PC-3 (cell line): ENCODE data around the gene RCE1. TPM values are rescaled to one million over a fixed set of nuclear protein-coding genes. Genes with fewer than 3 reads are reported as not detected.

ENCODE experiments used
- ATAC-seq: fragments of 200-7000 bp; cut with Tn5 transposase; 2 replicates; pipeline ENCODE4 v1.9.1; 2020; ENCODE audit warnings: mild to moderate bottlenecking, moderate library complexity
- BruUV-seq: library from RNA; stranded (reverse); fragments of 400-500 nt; replicated peaks from 2 replicates; lab custom pipeline; 2021; lab: Mats Ljungman, UMichigan
- CTCF ChIA-PET: fragments of 300-600 bp; sonication (Branson Sonifier 250); formaldehyde crosslinking; loops from one replicate; lab custom pipeline; 2022; ENCODE audit warnings: antibody characterized with exemption; lab: Charles Lee
- POLR2A ChIA-PET: fragments of 300-600 bp; sonication (Branson Sonifier 250); formaldehyde crosslinking; loops from one replicate; lab custom pipeline; 2022; ENCODE audit warnings: antibody characterized with exemption; ENCODE audit not compliant: unreplicated experiment; lab: Charles Lee
- DNase-seq: peaks from one replicate; pipeline ENCODE4 v3.0.0-alpha.2; 2015
- H2AFZ ChIP-seq: fragments of 300-600 bp; sonication (generic); 2 replicates; pipeline ENCODE4 v1.6.0; 2016; ENCODE audit warnings: antibody characterized with exemption, low read length
- H3F3A ChIP-seq: fragments of 300-600 bp; sonication (generic); one replicate; pipeline ENCODE4 v1.6.0; 2017; ENCODE audit warnings: antibody characterized with exemption, low read length, control low read depth, mild to moderate bottlenecking; ENCODE audit not compliant: unreplicated experiment
- H3K27ac ChIP-seq: fragments of 300-600 bp; sonication (generic); 2 replicates; pipeline ENCODE4 v1.5.1; 2016; ENCODE audit warnings: mild to moderate bottlenecking, low read length
- H3K27me3 ChIP-seq: fragments of 300-600 bp; sonication (generic); 2 replicates; pipeline ENCODE4 v1.6.1; 2016; ENCODE audit warnings: low read length, mixed read lengths
- H3K36me3 ChIP-seq: fragments of 300-600 bp; sonication (generic); 2 replicates; pipeline ENCODE4 v1.6.1; 2016; ENCODE audit warnings: low read depth, mixed run types, low read length, mixed read lengths
- H3K4me1 ChIP-seq: fragments of 300-600 bp; sonication (generic); 2 replicates; pipeline ENCODE4 v1.5.1; 2016; ENCODE audit warnings: low read length; ENCODE audit not compliant: insufficient read depth
- H3K4me2 ChIP-seq: fragments of 300-600 bp; sonication (generic); 2 replicates; pipeline ENCODE4 v1.6.0; 2016; ENCODE audit warnings: low read length
- H3K4me3 ChIP-seq: fragments of 300-600 bp; sonication (generic); 2 replicates; pipeline ENCODE4 v1.5.1; 2016; ENCODE audit warnings: mild to moderate bottlenecking, low read length, mixed read lengths
- H3K79me2 ChIP-seq: fragments of 300-600 bp; sonication (generic); 2 replicates; pipeline ENCODE4 v1.6.1; 2017; ENCODE audit warnings: low read length, mixed read lengths
- H3K9ac ChIP-seq: fragments of 300-600 bp; sonication (generic); 2 replicates; pipeline ENCODE4 v1.6.0; 2016; ENCODE audit warnings: mild to moderate bottlenecking, low read length
- H3K9me2 ChIP-seq: fragments of 300-600 bp; sonication (generic); replicated peaks from 2 replicates; pipeline ENCODE4 v1.6.1; 2016; ENCODE audit warnings: mixed run types, low read length, mixed read lengths
- H3K9me3 ChIP-seq: fragments of 300-600 bp; sonication (generic); 2 replicates; pipeline ENCODE4 v1.6.1; 2016; ENCODE audit warnings: low read length, mixed read lengths
- H4K20me1 ChIP-seq: fragments of 300-600 bp; sonication (generic); 2 replicates; pipeline ENCODE4 v1.6.1; 2016; ENCODE audit warnings: low read length, mixed read lengths
- EZH2 ChIP-seq: fragments of 300-600 bp; sonication (generic); IDR thresholded peaks from one replicate; pipeline ENCODE4 v1.6.1; 2017; ENCODE audit warnings: antibody characterized with exemption, mild to moderate bottlenecking, low read length; ENCODE audit not compliant: unreplicated experiment
- EZH2phosphoT487 ChIP-seq: fragments of 300-600 bp; sonication (generic); IDR thresholded peaks from 2 replicates; pipeline ENCODE4 v1.6.1; 2018; ENCODE audit warnings: mild to moderate bottlenecking, antibody characterized with exemption, low read length, borderline replicate concordance
- intact Hi-C: fragments of 100-400 bp; cut with micrococcal nuclease; formaldehyde crosslinking; loops from 2 replicates; pipeline ENCODE4 v1.9.0; 2023
- total RNA-seq: library from RNA; depleted of rRNA; stranded (reverse); fragments of >200 nt; gene quantifications from 2 replicates; pipeline ENCODE4 v1.2.3, GENCODE V29; 2014
- TF ChIP-seq, protein P1 (sequence below): fragments of 300-600 bp; sonication (generic); conservative IDR thresholded peaks from 2 replicates; pipeline ENCODE4 v1.5.1; 2017; ENCODE audit warnings: antibody characterized with exemption, low read depth, mild to moderate bottlenecking, low read length

RCE1 gene
- total RNA-seq, 1 experiment from 2014 or later, result 70.4 TPM

DNA sequence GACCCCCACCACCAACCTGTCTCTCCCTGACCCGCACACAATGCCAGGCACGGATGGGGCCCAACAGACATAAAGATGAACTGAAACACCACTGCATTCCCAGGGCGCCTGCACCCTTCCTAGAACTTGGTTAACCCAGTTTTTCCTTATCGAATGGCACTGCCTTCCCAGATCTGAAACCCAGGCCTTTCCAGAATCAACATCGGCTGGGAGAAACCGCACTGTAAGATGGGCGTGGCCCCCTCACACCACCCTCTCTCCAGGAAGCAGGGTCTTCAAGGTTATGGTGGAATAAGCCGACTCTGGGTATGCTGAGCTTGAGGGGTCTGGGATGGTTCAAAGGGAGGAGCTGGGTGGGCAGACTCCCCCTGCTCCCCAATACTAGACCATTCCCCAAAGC, 36.8 kb downstream of the RCE1 start:
- peaks cover 6% of the 10 kb centered on the region; the same call in 1 of the 2 replicates for H3K79me2 ChIP-seq
- intact Hi-C loops, result loop anchor here (5.0 to 10.0 kb wide), 2 partner anchors 77 to 175 kb away; partner anchors contain the start of genes PC and RHOD
- H3K9me3 ChIP-seq, result no peaks in the 10 kb centered on the region
- CTCF ChIA-PET, result no interaction called here
- H3K27ac ChIP-seq, result no peak overlapping the region
- no peaks in the 10 kb centered on the region for H3K36me3 ChIP-seq
- H3F3A ChIP-seq, result no peaks in the 10 kb centered on the region
- POLR2A ChIA-PET, result no interaction called here
- H3K9me2 ChIP-seq, result no peaks in the 10 kb centered on the region
- H2AFZ ChIP-seq, result no peak overlapping the region
- TF ChIP-seq, protein P1, sequence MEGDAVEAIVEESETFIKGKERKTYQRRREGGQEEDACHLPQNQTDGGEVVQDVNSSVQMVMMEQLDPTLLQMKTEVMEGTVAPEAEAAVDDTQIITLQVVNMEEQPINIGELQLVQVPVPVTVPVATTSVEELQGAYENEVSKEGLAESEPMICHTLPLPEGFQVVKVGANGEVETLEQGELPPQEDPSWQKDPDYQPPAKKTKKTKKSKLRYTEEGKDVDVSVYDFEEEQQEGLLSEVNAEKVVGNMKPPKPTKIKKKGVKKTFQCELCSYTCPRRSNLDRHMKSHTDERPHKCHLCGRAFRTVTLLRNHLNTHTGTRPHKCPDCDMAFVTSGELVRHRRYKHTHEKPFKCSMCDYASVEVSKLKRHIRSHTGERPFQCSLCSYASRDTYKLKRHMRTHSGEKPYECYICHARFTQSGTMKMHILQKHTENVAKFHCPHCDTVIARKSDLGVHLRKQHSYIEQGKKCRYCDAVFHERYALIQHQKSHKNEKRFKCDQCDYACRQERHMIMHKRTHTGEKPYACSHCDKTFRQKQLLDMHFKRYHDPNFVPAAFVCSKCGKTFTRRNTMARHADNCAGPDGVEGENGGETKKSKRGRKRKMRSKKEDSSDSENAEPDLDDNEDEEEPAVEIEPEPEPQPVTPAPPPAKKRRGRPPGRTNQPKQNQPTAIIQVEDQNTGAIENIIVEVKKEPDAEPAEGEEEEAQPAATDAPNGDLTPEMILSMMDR, result no peak
- TF ChIP-seq EZH2phosphoT487 (no peak), EZH2 (no peak)
- H3K4me3 ChIP-seq, result no peak overlapping the region
- H3K27me3 ChIP-seq, result no peaks in the 10 kb centered on the region
- H3K4me2 ChIP-seq, result 0 out of 2 replicates have a peak overlapping the region, but pooled peaks have one; percentile 68
- H3K9ac ChIP-seq, result no peak overlapping the region
- DNase-seq, result no peak
- BruUV-seq, result no TSS peak
- ATAC-seq, result no peak
- H3K4me1 ChIP-seq, result peaks cover 35% of the 10 kb centered on the region
- no peaks in the 10 kb centered on the region for H4K20me1 ChIP-seq

DNA sequence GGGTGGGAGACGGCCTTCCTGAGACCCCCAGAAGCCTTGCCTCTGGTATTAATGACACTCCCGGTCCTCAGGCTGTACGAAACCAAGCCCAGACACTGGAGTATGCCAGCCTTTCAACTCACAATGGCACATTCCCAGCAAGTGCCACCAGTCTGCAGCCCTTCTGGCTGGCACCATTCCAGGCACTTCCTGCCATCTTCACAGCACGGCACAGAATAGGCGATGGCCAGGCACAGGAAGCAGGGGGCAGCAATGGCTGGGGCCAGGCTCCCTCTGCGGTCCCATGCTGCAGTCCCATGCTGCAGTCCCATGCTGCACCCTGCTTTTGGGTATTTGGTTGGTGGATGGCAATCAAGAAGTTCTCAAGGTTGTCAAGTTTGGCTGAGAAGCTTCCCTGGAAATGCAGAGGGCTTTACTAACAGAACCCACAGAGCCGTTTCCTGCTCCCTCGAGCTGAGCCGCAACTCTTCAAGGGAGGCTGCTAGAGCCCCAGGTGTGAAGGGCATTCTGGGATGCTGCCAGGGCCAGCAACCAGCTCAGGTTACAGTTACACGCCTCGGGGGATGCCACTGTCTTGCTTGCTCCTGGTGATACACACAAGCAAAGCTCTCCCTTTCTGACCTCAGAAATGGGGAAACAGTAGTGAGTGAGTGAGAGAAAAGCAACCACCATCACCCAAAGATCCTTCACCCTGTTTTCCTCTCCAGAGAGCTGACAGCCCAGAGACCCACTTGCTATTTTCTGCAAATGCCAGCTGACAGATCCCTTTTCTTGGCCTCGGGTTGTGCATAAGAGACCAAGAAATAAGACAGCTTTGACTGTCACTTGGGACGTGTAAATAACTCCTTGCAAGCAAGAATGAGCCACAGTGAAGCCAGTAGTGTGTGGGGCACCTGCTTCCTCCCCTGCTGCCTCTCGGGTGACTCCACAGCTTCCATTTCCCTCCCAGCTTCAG, 37.5 kb downstream of the RCE1 start:
- Histone ChIP-seq H3K9me2 (no peaks in the 10 kb centered on the region), H3K9me3 (no peaks in the 10 kb centered on the region), H3K79me2 (peaks cover 6% of the 10 kb centered on the region; the same call in 1 of the 2 replicates), H3K4me1 (peaks cover 35% of the 10 kb centered on the region), H3K4me3 (no peak overlapping the region; the same call in 1 of the 2 replicates), H2AFZ (no peak overlapping the region), H3K4me2 (peak overlapping the region; percentile 68), H3F3A (no peaks in the 10 kb centered on the region), H3K9ac (no peak overlapping the region), H4K20me1 (no peaks in the 10 kb centered on the region), H3K27me3 (no peaks in the 10 kb centered on the region), H3K36me3 (no peaks in the 10 kb centered on the region), H3K27ac (peak overlapping the region; percentile 4)
- ChIA-PET CTCF (interaction anchor here (0.5 to 0.9 kb wide), 8 partner anchors 34 to 214 kb away, joined by 3 to 11 read pairs (median 4); no protein-coding TSS in a partner anchor), POLR2A (interaction anchor here (1.0 kb wide), 1 partner anchor 25 kb away, joined by 9 read pairs; no protein-coding TSS in a partner anchor)
- TF ChIP-seq, protein P1, result no peak; the same call in 1 of the 2 replicates
- TF ChIP-seq EZH2 (no peak), EZH2phosphoT487 (no peak)
- DNase-seq, result peak; percentile 97
- peak; percentile 73 for ATAC-seq
- no TSS peak for BruUV-seq
- intact Hi-C loops, result loop anchor here (5.0 to 10.0 kb wide), 2 partner anchors 77 to 174 kb away; partner anchors contain the start of genes PC and RHOD
